ENCODE results near the gene SF3A2. TPM values are rescaled to one million over a fixed set of nuclear protein-coding genes. Genes with fewer than 3 reads are reported as not detected.

Gene SF3A2
- total RNA-seq, 1 donor from 2014 or later = 14.4 TPM

- no peak overlapping the region for H3K27ac ChIP-seq
- H3K36me3 Mint-ChIP-seq = peaks cover 7% of the 10 kb centered on the region
- no peaks in the 10 kb centered on the region for H3K79me2 ChIP-seq (ENCODE audit: low read depth)
- H2AFZ ChIP-seq (replicated peaks) = no peak overlapping the region
- peaks cover 15% of the 10 kb centered on the region for H3K4me1 ChIP-seq
- H3K36me3 ChIP-seq = no peaks in the 10 kb centered on the region
- H3K27me3 Mint-ChIP-seq (ENCODE audit: insufficient read depth, low read depth) = peaks cover 54% of the 10 kb centered on the region
- no peak overlapping the region for H3K4me3 ChIP-seq
- H3K9me3 Mint-ChIP-seq = peaks cover 3% of the 10 kb centered on the region
- H3K9ac ChIP-seq = no peak overlapping the region
- H3F3A ChIP-seq (ENCODE audit: low read depth) = peaks cover 23% of the 10 kb centered on the region
- H3K4me2 ChIP-seq = no peak overlapping the region
- no peak for DNase-seq (ENCODE audit: low spot score)
- H3K27ac Mint-ChIP-seq = peak overlapping the region; percentile 19
- H4K20me1 ChIP-seq (ENCODE audit: low read depth) = peaks cover 40% of the 10 kb centered on the region
- TF ChIP-seq EZH2phosphoT487 (IDR thresholded peaks at IDR 0.05) (no peak), EZH2 (IDR thresholded peaks at IDR 0.05) (no peak), CTCF (IDR thresholded peaks at IDR 0.05) (no peak)
- H3K4me1 Mint-ChIP-seq = peaks cover 15% of the 10 kb centered on the region
- H3K4me3 Mint-ChIP-seq = peak overlapping the region; percentile 63
- no peaks in the 10 kb centered on the region for H3K9me3 ChIP-seq (ENCODE audit: low read depth)
- peaks cover 100% of the 10 kb centered on the region for H3K27me3 ChIP-seq
Observed at GRCh38 chr19:2288818-2289713, 52.4 kb downstream of the SF3A2 start.

DNA sequence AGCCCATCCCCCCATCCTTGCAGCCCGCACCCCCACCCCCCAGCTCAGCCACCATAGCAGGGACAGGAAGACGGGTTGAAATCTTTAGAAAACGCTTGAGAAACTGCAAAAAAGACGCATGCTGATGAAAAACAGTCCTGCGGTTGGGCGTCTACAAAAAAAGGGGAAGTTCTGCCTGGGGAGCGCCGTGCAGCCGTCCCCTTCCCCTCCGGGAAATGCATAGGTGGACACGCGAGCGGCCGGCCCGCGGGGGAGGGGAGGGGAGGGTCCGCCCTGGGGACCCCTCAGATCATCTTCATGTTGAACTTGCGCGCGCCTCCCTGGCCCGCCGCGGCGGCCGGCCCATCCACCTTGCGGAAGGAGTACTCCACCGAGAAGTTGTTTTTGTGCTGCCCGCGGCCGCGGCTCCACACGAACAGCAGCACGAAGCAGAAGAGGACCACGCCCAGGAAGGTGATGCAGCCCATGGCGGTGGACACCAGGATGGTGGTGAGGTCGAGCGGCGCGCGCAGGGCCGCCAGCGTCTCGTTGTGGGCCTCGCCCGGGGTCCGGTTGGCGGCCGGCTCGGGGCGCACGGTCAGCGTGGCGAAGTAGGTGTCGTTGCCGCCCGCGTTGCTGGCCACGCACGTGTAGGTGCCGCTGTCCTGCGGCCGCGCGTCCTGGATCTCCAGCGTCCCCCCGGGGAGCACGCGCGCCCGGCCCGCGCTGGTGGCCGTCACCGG, 53.3 kb downstream of the SF3A2 start:
- DNase-seq (ENCODE audit: low spot score) = peak; percentile 53
- H4K20me1 ChIP-seq (ENCODE audit: low read depth) = peaks cover 40% of the 10 kb centered on the region
- H3K9me3 Mint-ChIP-seq = peaks cover 3% of the 10 kb centered on the region

More for the DNA sequence above, 53.3 kb downstream of the SF3A2 start:
- Mint-ChIP-seq H3K36me3 (peaks cover 7% of the 10 kb centered on the region), H3K4me1 (peaks cover 16% of the 10 kb centered on the region), H3K27ac (no peak overlapping the region), H3K27me3 (ENCODE audit: insufficient read depth, low read depth) (peaks cover 57% of the 10 kb centered on the region), H3K4me3 (peak overlapping the region; percentile 69)
- Histone ChIP-seq H3F3A (ENCODE audit: low read depth) (peaks cover 23% of the 10 kb centered on the region), H3K4me2 (peak overlapping the region; percentile 73), H3K4me3 (peak overlapping the region; percentile 34), H3K79me2 (ENCODE audit: low read depth) (no peaks in the 10 kb centered on the region), H3K9me3 (ENCODE audit: low read depth) (no peaks in the 10 kb centered on the region), H2AFZ (replicated peaks) (no peak overlapping the region), H3K27me3 (peaks cover 100% of the 10 kb centered on the region), H3K27ac (no peak overlapping the region), H3K9ac (no peak overlapping the region), H3K4me1 (peaks cover 15% of the 10 kb centered on the region), H3K36me3 (no peaks in the 10 kb centered on the region)
- TF ChIP-seq CTCF (IDR thresholded peaks at IDR 0.05) (no peak), EZH2phosphoT487 (IDR thresholded peaks at IDR 0.05) (peak; percentile 84), EZH2 (IDR thresholded peaks at IDR 0.05) (peak; percentile 91)
